Middle frontal gyrus (tissue), 1 donor: ENCODE measurements around the gene LRRC66.

Source experiments
- DNase-seq: peaks from one replicate; pipeline ENCODE4 v3.0.0-alpha.2; 2015; ENCODE audit warnings: low spot score; ENCODE audit errors: extremely low spot score

The LRRC66 gene, protein sequence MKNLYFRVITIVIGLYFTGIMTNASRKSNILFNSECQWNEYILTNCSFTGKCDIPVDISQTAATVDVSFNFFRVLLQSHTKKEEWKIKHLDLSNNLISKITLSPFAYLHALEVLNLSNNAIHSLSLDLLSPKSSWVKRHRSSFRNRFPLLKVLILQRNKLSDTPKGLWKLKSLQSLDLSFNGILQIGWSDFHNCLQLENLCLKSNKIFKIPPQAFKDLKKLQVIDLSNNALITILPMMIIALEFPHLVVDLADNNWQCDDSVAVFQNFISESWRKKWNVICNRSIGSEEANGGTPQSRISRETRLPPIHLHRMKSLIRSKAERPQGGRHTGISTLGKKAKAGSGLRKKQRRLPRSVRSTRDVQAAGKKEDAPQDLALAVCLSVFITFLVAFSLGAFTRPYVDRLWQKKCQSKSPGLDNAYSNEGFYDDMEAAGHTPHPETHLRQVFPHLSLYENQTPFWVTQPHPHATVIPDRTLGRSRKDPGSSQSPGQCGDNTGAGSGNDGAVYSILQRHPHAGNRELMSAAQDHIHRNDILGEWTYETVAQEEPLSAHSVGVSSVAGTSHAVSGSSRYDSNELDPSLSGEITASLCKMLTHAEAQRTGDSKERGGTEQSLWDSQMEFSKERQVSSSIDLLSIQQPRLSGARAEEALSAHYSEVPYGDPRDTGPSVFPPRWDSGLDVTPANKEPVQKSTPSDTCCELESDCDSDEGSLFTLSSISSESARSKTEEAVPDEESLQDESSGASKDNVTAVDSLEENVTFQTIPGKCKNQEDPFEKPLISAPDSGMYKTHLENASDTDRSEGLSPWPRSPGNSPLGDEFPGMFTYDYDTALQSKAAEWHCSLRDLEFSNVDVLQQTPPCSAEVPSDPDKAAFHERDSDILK

DNA sequence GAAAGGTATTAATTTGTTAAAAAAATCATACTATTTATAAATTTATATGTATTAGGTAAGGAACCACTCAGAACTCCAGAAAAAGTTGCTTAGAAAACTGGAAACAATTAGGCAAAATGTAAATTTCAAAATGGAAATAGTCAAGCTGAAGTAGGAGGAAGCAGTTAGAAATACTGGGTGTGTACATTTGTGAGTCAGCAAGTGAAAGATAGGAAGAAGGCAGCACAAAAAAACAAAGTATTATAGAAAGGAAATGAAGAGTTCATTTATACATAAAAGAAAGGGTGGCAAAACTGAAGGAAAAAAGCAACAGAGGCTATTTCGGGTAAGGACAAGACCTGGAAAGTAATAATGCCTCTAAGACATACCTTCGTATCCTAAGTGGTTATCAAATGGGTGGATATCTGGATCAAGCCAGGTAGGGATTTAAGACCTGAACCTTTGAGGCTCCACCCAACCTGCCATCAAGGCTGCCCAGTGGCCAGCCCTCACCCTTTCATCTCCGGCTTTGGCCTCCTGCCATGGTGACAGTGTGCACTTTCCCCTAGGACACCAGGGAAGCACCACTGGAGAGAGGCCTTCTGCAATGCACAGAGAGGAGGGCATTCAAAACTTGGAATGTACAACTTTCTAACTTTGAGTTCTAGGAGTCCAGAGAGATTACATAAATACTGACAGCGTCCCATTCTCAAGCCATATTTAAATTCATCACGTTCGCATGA lies at the start of gene LRRC66:
Gene LRRC66 (minus strand): TSS at position 428 of the 722 bp plus-strand sequence. CDS start 2,750 bp downstream, outside the sequence.
- DNase-seq = no peak

DNA sequence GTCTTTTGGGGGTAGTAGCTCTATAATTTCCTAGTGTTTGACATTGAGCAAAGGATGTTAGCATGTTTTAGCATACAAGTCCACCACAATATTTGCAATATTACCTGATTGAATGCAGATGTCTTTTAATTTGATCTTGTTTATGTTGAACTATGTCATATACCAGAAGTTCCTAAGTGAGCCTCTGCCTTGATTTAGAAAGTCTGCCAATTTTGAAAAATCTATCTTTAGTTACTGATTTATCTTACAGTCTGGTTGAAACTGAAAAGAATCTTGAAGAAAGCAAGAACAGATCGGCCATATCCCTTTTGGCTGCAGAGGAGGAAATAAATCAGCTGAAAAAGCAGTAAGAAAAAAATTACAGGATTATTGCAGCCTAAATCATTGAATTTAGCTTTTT lies 49.4 kb upstream of the LRRC66 start:
- no peak for DNase-seq

DNA sequence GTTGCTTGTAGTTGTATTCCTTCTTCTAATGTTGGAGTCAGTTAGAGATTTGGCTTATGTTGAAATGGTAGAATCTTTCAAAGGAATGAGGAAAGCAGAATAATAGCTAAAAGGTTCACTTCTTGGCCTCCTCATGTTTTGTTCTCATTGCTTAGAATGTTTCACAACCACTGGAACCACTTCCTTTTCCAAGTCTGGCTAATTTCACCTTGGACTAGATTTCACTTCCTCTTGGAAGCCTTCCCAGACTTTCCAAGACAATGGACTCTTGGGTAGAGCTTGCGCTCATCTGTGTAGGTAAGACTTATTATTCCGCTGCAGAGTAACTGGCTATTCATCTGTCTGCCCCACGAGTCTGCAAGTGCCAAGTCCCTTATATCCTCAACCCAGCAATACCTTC lies 39.2 kb upstream of the LRRC66 start:
- no peak for DNase-seq

DNA sequence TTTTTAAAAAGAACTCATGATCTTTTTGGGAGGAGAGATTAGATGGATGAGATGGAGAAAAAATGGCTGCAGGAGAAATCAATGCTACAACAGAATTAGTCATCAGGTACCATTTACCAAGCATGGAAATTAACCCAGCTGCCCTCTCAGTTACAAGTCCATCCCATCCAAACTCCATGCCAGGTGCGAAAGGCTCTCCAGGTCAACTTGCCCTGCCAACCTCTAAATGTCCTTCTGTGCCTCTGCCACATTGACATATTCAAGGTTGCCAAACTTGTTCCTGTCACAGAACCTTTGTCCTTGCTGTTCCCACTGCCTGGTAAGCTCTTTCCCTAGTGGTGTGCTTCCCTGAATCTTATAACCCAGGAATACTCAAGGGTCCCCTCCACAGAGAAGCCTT lies 38.1 kb upstream of the LRRC66 start:
- DNase-seq = no peak

DNA sequence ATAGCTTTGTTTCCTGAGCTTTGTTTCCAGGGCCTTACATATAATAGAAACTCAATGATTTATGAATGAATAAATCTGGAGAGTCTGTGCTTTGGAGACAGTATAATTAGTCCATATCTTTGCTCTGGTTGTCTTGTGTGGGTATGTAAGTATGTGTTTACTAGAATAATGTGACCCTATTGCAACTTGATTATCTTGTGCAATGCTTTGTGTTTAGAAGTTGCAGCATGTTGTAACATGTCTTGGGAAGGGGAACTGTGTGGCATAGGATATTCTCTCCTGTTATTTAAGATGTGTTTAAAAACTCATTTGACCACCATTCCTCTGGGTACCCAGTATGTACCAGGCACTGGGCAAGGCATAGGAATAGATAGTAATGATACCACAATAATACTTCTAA lies 37.0 kb upstream of the LRRC66 start:
- no peak for DNase-seq

DNA sequence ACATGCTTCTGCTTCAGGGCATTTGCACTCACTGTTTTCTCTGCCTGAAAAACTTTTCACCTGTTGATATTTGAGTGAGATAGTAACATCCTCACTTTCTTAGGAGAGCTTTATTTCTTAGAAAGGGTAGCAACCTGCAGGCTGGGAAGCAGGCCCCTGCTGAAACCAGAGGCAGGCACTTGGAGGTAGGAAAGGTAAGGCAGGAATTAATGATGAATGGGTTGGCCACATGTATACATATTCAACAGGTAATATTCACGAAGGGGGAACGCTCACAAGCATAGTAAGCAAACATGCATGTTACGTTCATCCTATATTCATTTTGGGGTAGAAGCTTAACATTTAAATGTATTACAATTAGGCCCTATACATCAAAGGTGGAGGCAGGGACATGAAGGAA lies 34.1 kb upstream of the LRRC66 start:
- no peak for DNase-seq

DNA sequence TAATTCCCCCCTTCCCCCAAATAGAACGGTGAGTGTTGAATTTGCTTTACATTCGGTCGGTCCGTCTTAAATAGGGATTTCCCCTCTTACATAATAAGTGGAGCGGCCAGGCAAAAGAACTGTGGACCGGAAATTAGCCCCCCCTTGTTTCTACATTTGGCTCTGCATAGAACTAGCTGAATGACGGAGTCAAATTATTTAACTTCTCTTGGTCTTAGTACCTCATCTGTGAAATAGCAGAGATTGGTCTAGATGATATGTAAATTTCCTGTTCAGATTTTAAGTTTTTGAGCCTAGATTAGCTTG lies 32.3 kb upstream of the LRRC66 start:
- DNase-seq = no peak

DNA sequence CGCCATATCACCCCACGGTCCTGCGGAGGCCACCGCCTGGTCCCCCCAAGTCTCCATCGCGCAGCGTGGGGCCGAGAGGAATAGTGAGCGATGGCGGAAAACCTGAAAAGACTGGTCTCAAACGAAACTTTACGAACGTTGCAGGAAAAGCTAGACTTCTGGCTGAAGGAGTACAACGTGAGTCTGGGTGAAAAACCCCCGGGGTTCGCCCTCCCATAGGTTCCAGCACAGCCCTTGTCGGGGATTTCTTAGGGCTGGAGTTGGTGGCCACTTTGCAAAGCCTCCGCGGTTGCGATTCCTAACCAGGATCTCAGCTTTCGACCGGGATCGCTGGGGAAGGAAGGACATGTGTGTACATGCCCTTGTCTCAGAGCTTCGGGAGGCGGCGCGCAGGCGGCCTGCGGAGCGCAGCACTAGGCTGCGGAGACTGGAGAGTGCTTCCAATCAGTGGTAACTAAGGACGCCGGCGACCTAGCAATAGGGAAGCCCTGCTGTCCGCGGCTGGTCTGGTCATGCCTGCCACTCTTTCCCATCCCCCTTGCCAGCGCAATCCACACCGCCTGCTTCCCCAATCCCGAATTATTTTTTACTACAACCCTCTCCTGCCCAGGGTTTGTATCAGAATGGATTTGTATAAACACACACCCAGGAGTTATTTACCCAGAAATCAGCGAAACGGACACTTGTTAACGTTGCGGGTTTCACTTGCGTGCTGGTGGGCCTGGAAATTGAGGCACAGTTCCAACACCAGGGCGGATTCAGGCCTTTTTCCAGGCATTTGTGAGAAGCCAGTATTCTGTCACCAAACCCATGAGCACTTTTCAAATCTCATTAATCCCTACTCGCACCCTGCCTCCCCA lies 31.7 kb upstream of the LRRC66 start:
- no peak for DNase-seq

DNA sequence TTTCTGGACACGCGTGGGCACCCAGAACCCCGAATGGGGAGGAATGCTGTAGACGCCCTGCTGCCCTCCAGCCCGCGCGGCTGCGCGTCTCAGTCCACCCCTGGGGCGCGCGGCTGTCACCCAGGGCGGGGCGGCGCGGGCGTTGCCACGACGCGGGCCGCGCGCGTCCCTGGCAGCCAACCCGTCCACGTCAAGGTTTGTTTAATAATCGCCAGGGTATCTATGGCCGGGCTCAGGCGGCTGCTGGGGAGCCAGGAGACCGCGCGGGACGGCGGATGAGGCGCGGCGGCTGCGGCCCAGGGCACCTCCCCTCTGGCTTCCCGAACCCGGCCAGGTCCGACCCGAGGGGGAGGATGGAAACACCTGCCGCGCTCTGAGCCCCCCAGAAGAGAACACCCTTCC lies 31.1 kb upstream of the LRRC66 start, which contains the start of gene SPATA18:
Gene SPATA18 (plus strand): TSS at position 92 of the 402 bp plus-strand sequence. CDS start 401 bp downstream, outside the sequence.
- no peak for DNase-seq

DNA sequence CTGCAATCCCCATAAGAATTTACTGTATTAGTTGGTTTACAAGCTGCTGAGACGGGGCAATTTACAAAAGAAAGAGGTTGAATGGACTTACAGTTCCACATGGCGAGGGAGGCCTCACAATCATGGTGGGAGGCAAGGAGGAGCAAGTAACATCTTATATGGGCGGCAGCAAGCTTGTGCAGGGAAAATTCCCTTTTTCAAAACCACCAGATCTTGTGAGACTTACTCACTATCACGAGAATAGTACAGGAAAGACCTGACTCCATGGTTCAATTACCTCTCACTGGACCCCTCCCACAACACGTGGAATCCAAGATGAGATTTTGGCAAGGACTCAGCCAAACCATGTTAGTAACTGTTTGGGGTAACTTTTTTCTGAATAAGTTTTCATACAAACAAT lies 29.1 kb upstream of the LRRC66 start:
- no peak for DNase-seq

DNA sequence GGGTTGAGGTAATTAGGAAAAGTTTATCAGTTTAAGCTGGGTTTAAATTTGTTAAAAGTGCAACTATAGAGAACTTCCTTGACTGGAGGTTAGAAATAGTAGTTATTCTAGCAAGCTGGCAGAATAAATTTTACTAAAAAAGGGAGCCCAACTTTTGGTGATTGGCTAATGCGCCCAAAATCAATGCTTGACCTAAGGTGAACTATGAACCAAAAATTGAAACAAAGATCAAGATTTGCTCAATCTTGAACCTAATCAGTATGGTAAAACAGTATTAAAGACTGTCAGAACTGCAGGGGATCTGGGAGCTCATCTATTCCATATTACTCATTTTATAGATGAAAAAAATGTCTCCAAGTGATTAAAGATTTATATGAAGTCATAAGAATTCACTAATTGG lies 24.9 kb upstream of the LRRC66 start:
- no peak for DNase-seq

DNA sequence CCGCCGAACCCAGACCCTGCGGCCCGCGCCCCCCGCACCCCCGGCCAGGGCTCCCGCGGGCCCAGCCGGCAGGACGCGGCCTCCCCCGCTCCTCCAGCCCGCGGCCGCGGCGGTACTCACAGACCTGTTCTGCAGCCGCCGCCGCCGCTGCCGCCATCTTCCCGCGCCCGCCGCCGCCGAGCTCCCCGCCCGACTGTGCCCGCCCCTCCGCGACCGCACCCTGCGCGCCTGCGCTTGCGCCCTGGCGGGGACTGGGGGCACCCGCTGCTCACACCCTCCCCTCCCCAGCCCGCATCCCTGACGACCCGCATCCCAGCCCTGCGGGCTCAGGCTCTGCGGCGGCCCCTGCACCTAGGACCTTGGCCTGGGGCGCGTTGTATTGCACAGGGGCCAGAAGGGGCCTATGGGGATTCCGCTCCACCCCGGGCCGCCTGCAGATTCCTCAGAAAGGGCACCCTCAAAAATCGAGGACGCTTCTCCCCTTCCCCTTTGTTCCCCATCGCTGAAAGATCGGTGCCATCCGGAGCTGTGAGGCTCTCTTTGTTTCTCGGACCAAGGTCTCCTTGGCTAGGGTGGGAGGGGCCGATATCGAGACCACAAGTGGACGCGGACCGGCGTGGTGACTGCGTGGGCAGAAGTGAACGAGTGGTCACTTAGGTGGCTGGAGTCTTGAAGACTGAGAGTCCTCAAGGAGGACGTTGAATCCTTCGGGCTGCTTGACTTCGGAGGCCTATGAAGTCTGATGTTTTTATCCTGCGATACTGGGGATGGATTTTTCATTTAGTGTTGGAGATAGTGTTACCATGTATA lies 18.1 kb upstream of the LRRC66 start, which contains the start of gene SGCB:
Gene SGCB (minus strand): TSS at position 197 of the 810 bp plus-strand sequence. CDS start 40 bp downstream, at position 157.
- peak; percentile 49 for DNase-seq

DNA sequence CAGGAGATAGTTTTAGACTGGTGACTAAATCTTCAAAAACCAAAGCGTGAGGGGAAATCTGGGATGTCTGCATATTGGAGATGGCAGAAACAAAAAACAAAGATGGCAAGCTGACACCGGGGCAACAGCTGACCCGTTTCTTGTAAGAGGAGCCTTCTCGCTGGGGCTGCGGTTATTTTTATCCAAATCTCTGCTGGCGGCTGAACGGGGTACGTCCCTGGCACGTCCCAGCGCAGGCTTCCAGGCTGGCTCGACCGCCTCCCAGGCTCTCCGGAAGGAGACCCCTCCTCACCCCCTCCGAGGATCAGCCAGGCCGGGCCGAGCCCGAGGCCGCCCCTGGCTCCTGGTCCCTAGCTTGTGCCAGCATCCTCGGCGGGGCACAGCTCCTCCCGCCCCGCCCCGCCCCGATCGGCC lies 17.5 kb upstream of the LRRC66 start:
- no peak for DNase-seq

DNA sequence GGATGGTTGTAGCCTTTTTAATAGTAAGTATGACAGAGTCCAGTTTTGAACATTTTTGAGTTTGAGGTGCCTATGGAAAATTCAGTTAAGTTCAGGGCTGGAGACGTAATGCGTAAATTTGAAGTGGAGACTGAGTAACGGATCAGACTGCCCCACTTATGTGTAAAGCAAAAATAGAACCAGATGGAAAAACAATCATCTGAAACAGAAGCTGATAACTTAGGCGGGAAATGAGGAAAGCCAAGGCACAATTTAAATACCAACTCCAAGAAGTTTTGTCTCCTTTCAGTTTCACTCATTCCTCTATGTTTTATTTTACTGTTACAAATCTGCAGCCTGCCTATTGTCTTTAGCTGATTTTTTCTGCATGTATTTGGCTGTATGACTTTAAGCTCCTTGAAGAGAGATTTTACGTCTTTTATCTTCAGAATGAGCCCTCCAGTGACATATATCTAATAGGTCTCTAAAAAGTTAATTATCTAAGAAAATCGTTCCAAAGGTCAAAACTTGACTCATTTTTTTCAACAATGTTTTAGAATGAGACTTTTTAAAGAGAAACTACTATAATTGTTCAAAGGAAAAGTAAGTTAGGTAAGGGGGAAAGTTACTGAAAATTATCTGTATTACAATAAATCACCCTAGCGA lies 16.8 kb upstream of the LRRC66 start:
- no peak for DNase-seq

DNA sequence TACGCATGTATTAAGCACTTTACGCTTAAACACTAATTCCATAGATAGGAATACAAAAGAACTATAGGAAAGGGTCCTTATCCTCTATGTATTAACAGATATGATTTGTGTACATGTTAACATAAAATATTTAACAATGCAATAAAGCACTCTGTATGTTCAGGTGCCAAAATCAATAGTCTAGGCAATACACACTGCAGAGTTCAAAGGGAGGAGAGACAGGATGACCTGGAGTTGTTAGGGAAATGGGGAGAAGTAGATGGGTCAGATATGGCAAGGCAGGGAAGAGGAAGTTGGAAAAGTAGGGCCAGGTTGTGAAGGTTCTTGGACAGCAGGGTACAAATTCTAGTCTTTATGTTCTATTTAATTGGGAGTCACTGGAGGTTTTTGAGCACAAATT lies 15.0 kb upstream of the LRRC66 start:
- DNase-seq = no peak

DNA sequence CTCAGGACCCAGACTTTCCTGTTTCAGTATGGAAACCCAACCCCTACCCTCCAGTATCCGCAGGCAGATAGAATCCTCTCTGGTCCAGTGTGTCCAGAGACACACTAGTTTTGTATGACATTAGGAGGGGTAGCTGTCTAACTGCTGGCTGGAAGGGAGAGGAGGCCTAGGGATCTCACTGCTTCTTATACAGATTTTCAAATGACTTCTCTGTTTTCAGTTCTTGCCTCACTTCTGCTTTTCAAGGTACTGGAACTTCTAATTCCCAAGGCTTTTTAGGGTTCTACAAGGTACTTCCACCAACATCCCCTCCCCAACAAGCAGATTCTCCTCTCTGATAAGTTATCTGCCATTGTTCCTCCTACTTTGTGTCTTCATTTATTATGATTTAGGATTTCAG lies 11.8 kb upstream of the LRRC66 start:
- DNase-seq = no peak

DNA sequence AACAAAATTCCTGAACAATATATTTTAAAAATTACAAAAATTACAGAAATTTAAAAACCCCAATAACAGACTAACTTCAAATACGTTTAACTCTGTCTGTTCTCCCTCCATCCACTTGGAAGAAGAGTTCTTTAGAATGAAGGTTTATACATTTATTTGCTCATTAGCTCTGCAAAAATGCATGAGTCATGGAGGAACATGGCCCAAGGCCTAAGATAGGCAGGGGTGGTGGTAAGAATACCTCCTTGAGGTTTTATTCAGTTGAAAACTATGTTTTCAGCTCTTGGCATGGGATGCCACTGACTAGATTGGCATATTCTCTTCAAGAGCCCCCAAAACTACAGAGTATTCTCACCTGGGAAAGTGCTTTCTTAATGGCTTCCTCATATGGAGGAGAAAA lies 8.8 kb upstream of the LRRC66 start:
- DNase-seq = no peak

DNA sequence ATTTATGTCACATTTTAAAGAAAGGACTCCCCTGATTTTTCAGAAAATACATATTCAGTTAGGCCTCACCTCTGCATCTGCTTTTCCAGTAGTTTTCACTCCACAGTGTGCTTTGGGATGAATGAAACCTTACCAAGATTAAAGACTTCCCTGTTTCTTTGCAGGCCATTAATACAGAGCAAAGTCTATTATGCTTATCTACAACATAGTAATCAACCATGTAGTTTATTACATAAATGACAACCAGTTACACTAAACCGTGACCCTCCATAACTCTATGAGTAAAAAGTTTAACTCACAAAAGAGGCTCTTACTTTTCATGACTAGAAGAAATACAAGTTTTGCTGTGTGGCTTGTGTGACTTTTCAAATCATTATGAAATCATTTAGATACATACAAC lies 2.3 kb downstream of the LRRC66 start:
- no peak for DNase-seq

DNA sequence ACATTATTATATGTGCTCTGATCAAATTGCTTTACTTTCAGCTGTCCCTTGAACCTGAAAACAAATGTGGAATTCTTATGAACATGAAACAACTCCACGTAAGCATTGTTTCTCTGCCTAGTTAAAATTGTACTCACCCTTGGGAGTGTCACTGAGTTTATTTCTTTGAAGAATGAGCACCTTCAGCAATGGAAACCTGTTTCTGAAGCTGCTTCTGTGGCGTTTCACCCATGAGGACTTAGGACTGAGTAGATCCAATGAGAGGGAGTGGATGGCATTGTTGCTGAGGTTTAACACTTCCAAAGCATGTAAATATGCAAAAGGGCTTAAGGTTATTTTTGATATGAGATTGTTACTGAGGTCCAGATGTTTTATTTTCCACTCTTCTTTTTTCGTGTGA lies 3.2 kb downstream of the LRRC66 start:
- no peak for DNase-seq
